Midbrain (tissue), 1 donor: Measurements from ENCODE around the gene KRTAP4-8.
"Not testable (repeated sequence)": the region's sequence is repeated elsewhere in the genome, so short reads cannot be mapped to it uniquely, and the experiment has no call there.

ENCODE experiments used
- DNase-seq: peaks from one replicate; lab custom pipeline; 2025; lab: John Stamatoyannopoulos, UW

Gene KRTAP4-8

GRCh38 chr17:41108728-41109386 lies 10.9 kb upstream of the KRTAP4-8 start:
- not testable (repeated sequence) for DNase-seq

GRCh38 chr17:41107941-41108450 lies 10.1 kb upstream of the KRTAP4-8 start:
- DNase-seq = no peak

GRCh38 chr17:41105347-41105746 lies 7.4 kb upstream of the KRTAP4-8 start, which contains the start of gene KRTAP4-9:
KRTAP4-9 (plus strand) TSS chr17:41105389; CDS start chr17:41105389, 0 bp downstream.
- DNase-seq = not testable (repeated sequence)

GRCh38 chr17:41104386-41105038 lies 6.6 kb upstream of the KRTAP4-8 start:
- DNase-seq = not testable (repeated sequence)

- no peak for DNase-seq
Measured at GRCh38 chr17:41103896-41104295, 6.0 kb upstream of the KRTAP4-8 start.

- no peak for DNase-seq
Measured at GRCh38 chr17:41101586-41102259, 3.8 kb upstream of the KRTAP4-8 start, which contains the start of gene KRTAP4-16. KRTAP4-16 (minus strand) TSS chr17:41102209; CDS start chr17:41102209, 0 bp downstream.

- not testable (repeated sequence) for DNase-seq
Measured at GRCh38 chr17:41099682-41100480, 1.9 kb upstream of the KRTAP4-8 start.

- no peak for DNase-seq
Measured at GRCh38 chr17:41098481-41098880, 539 bp upstream of the KRTAP4-8 start.

GRCh38 chr17:41096055-41096454 lies 1.9 kb downstream of the KRTAP4-8 start:
- DNase-seq = no peak

GRCh38 chr17:41088760-41089352 lies 9.1 kb downstream of the KRTAP4-8 start:
- not testable (repeated sequence) for DNase-seq

- DNase-seq = not testable (repeated sequence)
Measured at GRCh38 chr17:41084100-41084856, 13.7 kb downstream of the KRTAP4-8 start, which contains the start of gene KRTAP4-7. KRTAP4-7 (plus strand) TSS chr17:41084150; CDS start chr17:41084207, 57 bp downstream.

- DNase-seq = not testable (repeated sequence)
Measured at GRCh38 chr17:41083427-41083826, 14.5 kb downstream of the KRTAP4-8 start.

- no peak for DNase-seq
Measured at GRCh38 chr17:41082626-41083025, 15.3 kb downstream of the KRTAP4-8 start.

- no peak for DNase-seq
Measured at GRCh38 chr17:41076788-41077187, 21.2 kb downstream of the KRTAP4-8 start.

GRCh38 chr17:41073676-41074075 lies 24.3 kb downstream of the KRTAP4-8 start:
- no peak for DNase-seq

- DNase-seq = no peak
Measured at GRCh38 chr17:41071606-41072360, 26.2 kb downstream of the KRTAP4-8 start.

GRCh38 chr17:41069031-41069430 lies 28.9 kb downstream of the KRTAP4-8 start:
- no peak for DNase-seq

GRCh38 chr17:41067281-41067680 lies 30.7 kb downstream of the KRTAP4-8 start:
- DNase-seq = no peak

GRCh38 chr17:41065829-41066624 lies 31.9 kb downstream of the KRTAP4-8 start, which contains the start of gene KRTAP2-4:
KRTAP2-4 (minus strand) TSS chr17:41065879; CDS start chr17:41065845, 34 bp downstream.
- DNase-seq = no peak
